Measurements from ENCODE around the gene HSDL2.

HSDL2 gene

DNA sequence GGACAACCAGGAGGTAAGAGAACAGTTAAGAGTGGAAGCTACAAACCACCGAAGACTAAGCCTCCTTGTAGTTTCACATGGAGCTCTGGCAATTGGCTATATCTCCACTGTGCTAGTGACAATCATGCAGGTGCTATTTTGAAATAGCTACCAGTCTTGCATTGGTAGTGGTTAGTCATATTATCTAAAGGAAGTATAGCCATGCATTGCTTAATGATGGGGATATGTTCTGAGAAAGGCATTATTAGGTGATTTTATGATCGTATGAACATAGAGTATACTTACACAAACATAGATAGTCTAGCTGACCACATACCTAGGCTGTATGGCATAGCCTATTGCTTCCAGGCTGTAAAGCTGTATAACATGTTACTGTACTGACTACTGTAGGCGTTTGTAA is 28.4 kb downstream of the HSDL2 start:
- no peak overlapping the region for H3K23ac ChIP-seq (ENCODE audit: low read depth, low read length, poor library complexity)
- H3K4me2 ChIP-seq (ENCODE audit: insufficient read depth, low read length, poor library complexity, severe bottlenecking): no peak overlapping the region
- no peaks in the 10 kb centered on the region for H3K9me3 ChIP-seq (replicated peaks in 1 of 2; ENCODE audit: control insufficient read depth in 2 of 2, insufficient read depth in 1 of 2, low read depth in 1 of 2, low read length in 2 of 2)
- H3K27me3 ChIP-seq (ENCODE audit: control insufficient read depth in 3 of 3, insufficient read depth in 3 of 3, low read depth in 1 of 3, low read length in 3 of 3): no peaks in the 10 kb centered on the region
- no peak overlapping the region for H2BK15ac ChIP-seq (ENCODE audit: low read length)
- H2AFZ ChIP-seq (ENCODE audit: low read length): no peak overlapping the region
- no peaks in the 10 kb centered on the region for H3K79me1 ChIP-seq (ENCODE audit: low read depth, low read length)
- H2AK5ac ChIP-seq (ENCODE audit: low read depth, low read length): no peak overlapping the region
- no peak overlapping the region for H3K9ac ChIP-seq (ENCODE audit: low read depth, low read length, poor library complexity)
- H3K18ac ChIP-seq (ENCODE audit: low read length): no peak overlapping the region
- H4K91ac ChIP-seq (ENCODE audit: low read depth, low read length, poor library complexity): no peak overlapping the region
- no peak overlapping the region for H3K27ac ChIP-seq (replicated peaks; ENCODE audit: low read length)
- H3K4me1 ChIP-seq (ENCODE audit: control insufficient read depth in 2 of 2, insufficient read depth in 1 of 2, low read depth in 1 of 2, low read length in 2 of 2): no peaks in the 10 kb centered on the region
- H2BK120ac ChIP-seq (ENCODE audit: low read depth, low read length): no peak overlapping the region
- H2BK12ac ChIP-seq (ENCODE audit: low read length): no peak overlapping the region
- H3K4me3 ChIP-seq (ENCODE audit: low read length in 2 of 2): no peak overlapping the region
- no peak for DNase-seq (ENCODE audit: low spot score)
- peaks cover 0 to 75% of the 10 kb centered on the region in 2 donors for H3K36me3 ChIP-seq (replicated peaks in 1 of 2; ENCODE audit: control insufficient read depth in 2 of 2, insufficient read depth in 2 of 2, low read length in 2 of 2)
- no peak overlapping the region for H3K4ac ChIP-seq (ENCODE audit: low read length)
- no peak overlapping the region for H4K8ac ChIP-seq (ENCODE audit: low read depth, low read length)
- H3K14ac ChIP-seq (ENCODE audit: low read length): no peak overlapping the region
- no peak overlapping the region for H2BK5ac ChIP-seq (ENCODE audit: low read length)
- WGBS, 2 donors (ENCODE audit: extremely low coverage in 2 of 2, insufficient read length in 2 of 2, insufficient replicate concordance in 1 of 2): no CpG with 5 or more reads among the region's 3 CpGs

DNA sequence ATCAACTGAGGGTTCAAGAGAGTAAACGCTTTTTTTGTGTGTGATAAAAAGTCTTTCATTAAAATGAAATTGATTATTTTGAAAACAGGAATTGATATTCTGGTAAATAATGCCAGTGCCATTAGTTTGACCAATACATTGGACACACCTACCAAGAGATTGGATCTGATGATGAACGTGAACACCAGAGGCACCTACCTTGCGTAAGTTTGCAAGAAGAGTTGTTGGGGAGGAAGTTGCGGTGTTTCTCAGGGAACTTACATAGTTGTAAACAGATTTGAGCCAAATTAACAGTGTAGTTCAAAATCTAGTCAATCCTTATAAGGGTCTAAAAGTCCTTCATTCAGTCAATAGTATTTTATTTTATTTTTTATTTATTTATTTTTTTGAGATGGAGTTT is 28.9 kb downstream of the HSDL2 start:
- Histone ChIP-seq H3K9ac (ENCODE audit: low read depth, low read length, poor library complexity) (no peak overlapping the region), H3K23ac (ENCODE audit: low read depth, low read length, poor library complexity) (no peak overlapping the region), H2BK15ac (ENCODE audit: low read length) (no peak overlapping the region), H3K4me1 (ENCODE audit: control insufficient read depth in 2 of 2, insufficient read depth in 1 of 2, low read depth in 1 of 2, low read length in 2 of 2) (no peaks in the 10 kb centered on the region), H3K18ac (ENCODE audit: low read length) (no peak overlapping the region), H4K8ac (ENCODE audit: low read depth, low read length) (no peak overlapping the region), H3K4me3 (ENCODE audit: low read length in 2 of 2) (no peak overlapping the region), H2AFZ (ENCODE audit: low read length) (no peak overlapping the region), H3K27ac (replicated peaks; ENCODE audit: low read length) (no peak overlapping the region), H2BK12ac (ENCODE audit: low read length) (no peak overlapping the region), H3K9me3 (replicated peaks in 1 of 2; ENCODE audit: control insufficient read depth in 2 of 2, insufficient read depth in 1 of 2, low read depth in 1 of 2, low read length in 2 of 2) (no peaks in the 10 kb centered on the region), H2BK120ac (ENCODE audit: low read depth, low read length) (no peak overlapping the region), H3K36me3 (replicated peaks in 1 of 2; ENCODE audit: control insufficient read depth in 2 of 2, insufficient read depth in 2 of 2, low read length in 2 of 2) (peaks cover 0 to 76% of the 10 kb centered on the region in 2 donors), H2BK5ac (ENCODE audit: low read length) (no peak overlapping the region), H3K79me1 (ENCODE audit: low read depth, low read length) (no peaks in the 10 kb centered on the region), H3K4me2 (ENCODE audit: insufficient read depth, low read length, poor library complexity, severe bottlenecking) (no peak overlapping the region), H2AK5ac (ENCODE audit: low read depth, low read length) (no peak overlapping the region), H3K4ac (ENCODE audit: low read length) (no peak overlapping the region), H3K27me3 (ENCODE audit: control insufficient read depth in 3 of 3, insufficient read depth in 3 of 3, low read depth in 1 of 3, low read length in 3 of 3) (no peaks in the 10 kb centered on the region), H3K14ac (ENCODE audit: low read length) (no peak overlapping the region), H4K91ac (ENCODE audit: low read depth, low read length, poor library complexity) (no peak overlapping the region)
- no CpG with 5 or more reads among the region's 4 CpGs for WGBS, 2 donors (ENCODE audit: extremely low coverage in 2 of 2, insufficient read length in 2 of 2, insufficient replicate concordance in 1 of 2)
- no peak for DNase-seq (ENCODE audit: low spot score)

DNA sequence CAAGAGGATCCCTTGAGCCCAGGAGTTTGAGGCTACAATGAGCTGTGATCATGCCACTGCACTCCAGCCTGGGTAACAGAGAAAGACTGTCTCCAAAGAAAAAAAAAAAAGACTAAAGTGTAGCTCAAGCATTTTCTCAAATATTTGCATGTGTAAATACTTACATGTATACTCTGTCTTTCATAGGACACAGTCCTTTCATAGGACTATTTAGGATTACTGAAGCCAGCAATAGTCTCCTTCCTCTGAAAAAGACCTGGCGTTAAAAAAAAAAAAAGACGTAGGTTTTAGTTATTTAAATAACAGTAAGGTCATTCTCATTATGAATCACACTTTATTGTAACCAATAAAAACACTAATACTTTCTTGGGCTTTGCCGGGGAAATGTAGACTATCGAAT is 29.9 kb downstream of the HSDL2 start:
- no peak overlapping the region for H2BK15ac ChIP-seq (ENCODE audit: low read length)
- no peak overlapping the region for H3K18ac ChIP-seq (ENCODE audit: low read length)
- no peak overlapping the region for H3K9ac ChIP-seq (ENCODE audit: low read depth, low read length, poor library complexity)
- H2AK5ac ChIP-seq (ENCODE audit: low read depth, low read length): no peak overlapping the region
- H3K4me3 ChIP-seq (ENCODE audit: low read length in 2 of 2): no peak overlapping the region
- no peak overlapping the region for H3K27ac ChIP-seq (replicated peaks; ENCODE audit: low read length)
- no peak overlapping the region for H4K8ac ChIP-seq (ENCODE audit: low read depth, low read length)
- H4K91ac ChIP-seq (ENCODE audit: low read depth, low read length, poor library complexity): no peak overlapping the region
- H3K4me1 ChIP-seq (ENCODE audit: control insufficient read depth in 2 of 2, insufficient read depth in 1 of 2, low read depth in 1 of 2, low read length in 2 of 2): no peaks in the 10 kb centered on the region
- no peaks in the 10 kb centered on the region for H3K27me3 ChIP-seq (ENCODE audit: control insufficient read depth in 3 of 3, insufficient read depth in 3 of 3, low read depth in 1 of 3, low read length in 3 of 3)
- H3K4ac ChIP-seq (ENCODE audit: low read length): no peak overlapping the region
- no peak overlapping the region for H3K4me2 ChIP-seq (ENCODE audit: insufficient read depth, low read length, poor library complexity, severe bottlenecking)
- no CpG with 5 or more reads among the region's 4 CpGs for WGBS, 2 donors (ENCODE audit: extremely low coverage in 2 of 2, insufficient read length in 2 of 2, insufficient replicate concordance in 1 of 2)
- H3K14ac ChIP-seq (ENCODE audit: low read length): no peak overlapping the region
- no peak overlapping the region for H3K23ac ChIP-seq (ENCODE audit: low read depth, low read length, poor library complexity)
- no peaks in the 10 kb centered on the region for H3K79me1 ChIP-seq (ENCODE audit: low read depth, low read length)
- no peak overlapping the region for H2AFZ ChIP-seq (ENCODE audit: low read length)
- peaks cover 0 to 78% of the 10 kb centered on the region in 2 donors for H3K36me3 ChIP-seq (replicated peaks in 1 of 2; ENCODE audit: control insufficient read depth in 2 of 2, insufficient read depth in 2 of 2, low read length in 2 of 2)
- no peak overlapping the region for H2BK120ac ChIP-seq (ENCODE audit: low read depth, low read length)
- H3K9me3 ChIP-seq (replicated peaks in 1 of 2; ENCODE audit: control insufficient read depth in 2 of 2, insufficient read depth in 1 of 2, low read depth in 1 of 2, low read length in 2 of 2): no peaks in the 10 kb centered on the region
- no peak for DNase-seq (ENCODE audit: low spot score)
- no peak overlapping the region for H2BK12ac ChIP-seq (ENCODE audit: low read length)
- no peak overlapping the region for H2BK5ac ChIP-seq (ENCODE audit: low read length)

DNA sequence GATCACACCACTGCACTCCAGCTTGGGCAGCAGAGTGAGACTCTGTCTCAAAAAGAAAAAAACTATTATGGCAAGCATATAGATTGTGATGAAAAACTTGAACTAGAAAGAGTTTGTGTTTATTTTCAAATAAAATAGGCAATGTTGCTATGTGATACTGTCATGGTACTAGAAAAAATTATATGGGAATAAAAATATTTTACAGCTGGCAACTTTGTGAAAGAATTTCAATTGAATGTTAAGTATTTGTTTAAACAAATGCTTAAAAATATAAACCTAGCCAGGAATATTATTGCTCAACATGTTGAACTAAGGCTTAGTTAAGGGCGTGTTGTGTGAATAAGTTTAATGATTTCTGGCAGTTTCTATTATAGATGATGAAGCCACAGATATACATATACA is 31.7 kb downstream of the HSDL2 start:
- Histone ChIP-seq H4K8ac (ENCODE audit: low read depth, low read length) (no peak overlapping the region), H3K9ac (ENCODE audit: low read depth, low read length, poor library complexity) (no peak overlapping the region), H3K23ac (ENCODE audit: low read depth, low read length, poor library complexity) (no peak overlapping the region), H3K4me2 (ENCODE audit: insufficient read depth, low read length, poor library complexity, severe bottlenecking) (no peak overlapping the region), H3K14ac (ENCODE audit: low read length) (no peak overlapping the region), H4K91ac (ENCODE audit: low read depth, low read length, poor library complexity) (no peak overlapping the region), H3K36me3 (replicated peaks in 1 of 2; ENCODE audit: control insufficient read depth in 2 of 2, insufficient read depth in 2 of 2, low read length in 2 of 2) (peaks cover 0 to 63% of the 10 kb centered on the region in 2 donors), H2AK5ac (ENCODE audit: low read depth, low read length) (no peak overlapping the region), H2BK120ac (ENCODE audit: low read depth, low read length) (no peak overlapping the region), H3K79me1 (ENCODE audit: low read depth, low read length) (no peaks in the 10 kb centered on the region), H3K18ac (ENCODE audit: low read length) (no peak overlapping the region), H3K4me3 (ENCODE audit: low read length in 2 of 2) (no peak overlapping the region), H2BK15ac (ENCODE audit: low read length) (no peak overlapping the region), H3K27ac (replicated peaks; ENCODE audit: low read length) (no peak overlapping the region), H2AFZ (ENCODE audit: low read length) (no peak overlapping the region), H3K27me3 (ENCODE audit: control insufficient read depth in 3 of 3, insufficient read depth in 3 of 3, low read depth in 1 of 3, low read length in 3 of 3) (no peaks in the 10 kb centered on the region), H3K9me3 (replicated peaks in 1 of 2; ENCODE audit: control insufficient read depth in 2 of 2, insufficient read depth in 1 of 2, low read depth in 1 of 2, low read length in 2 of 2) (no peaks in the 10 kb centered on the region), H3K4me1 (ENCODE audit: control insufficient read depth in 2 of 2, insufficient read depth in 1 of 2, low read depth in 1 of 2, low read length in 2 of 2) (no peaks in the 10 kb centered on the region), H3K4ac (ENCODE audit: low read length) (no peak overlapping the region), H2BK5ac (ENCODE audit: low read length) (no peak overlapping the region), H2BK12ac (ENCODE audit: low read length) (no peak overlapping the region)
- no CpG with 5 or more reads among the region's 1 CpG for WGBS, 2 donors (ENCODE audit: extremely low coverage in 2 of 2, insufficient read length in 2 of 2, insufficient replicate concordance in 1 of 2)
- no peak for DNase-seq (ENCODE audit: low spot score)
